OCI-LY7 (cell line): Measurements from ENCODE around the gene TMEM213. TPM values are rescaled to one million over a fixed set of nuclear protein-coding genes. Genes with fewer than 3 reads are reported as not detected.

Experiments
- BruUV-seq: library from RNA; stranded (reverse); fragments of 400-500 nt; replicated peaks from 2 replicates; lab custom pipeline; 2021; lab: Mats Ljungman, UMichigan
- CTCF ChIA-PET: fragments of 300-600 bp; sonication (Branson Sonifier 250); formaldehyde crosslinking; loops from one replicate; lab custom pipeline; 2022; ENCODE audit warnings: antibody characterized with exemption; ENCODE audit not compliant: unreplicated experiment; lab: Charles Lee
- POLR2A ChIA-PET: fragments of 300-600 bp; sonication (Branson Sonifier 250); formaldehyde crosslinking; loops from one replicate; lab custom pipeline; 2022; ENCODE audit warnings: antibody characterized with exemption; lab: Charles Lee
- DNase-seq: peaks from one replicate; pipeline ENCODE4 v3.0.0-alpha.2; 2015; ENCODE audit warnings: low spot score
- H2AFZ ChIP-seq: fragments of 200-600 bp; sonication (generic), shearing (Covaris generic); 2 replicates; pipeline ENCODE4 v1.6.1; 2014; ENCODE audit warnings: mild to moderate bottlenecking, antibody characterized with exemption, low read length, moderate library complexity
- H3K27ac ChIP-seq: fragments of 200-600 bp; sonication (generic); 2 replicates; pipeline ENCODE4 v1.5.1; 2014; ENCODE audit warnings: mixed run types, low read depth, mild to moderate bottlenecking, moderate library complexity, low read length, inconsistent platforms; ENCODE audit not compliant: poor library complexity, severe bottlenecking
- H3K36me3 ChIP-seq: fragments of 200-600 bp; sonication (generic); 2 replicates; pipeline ENCODE4 v1.6.1; 2014; ENCODE audit warnings: mild to moderate bottlenecking, antibody characterized with exemption, low read length, moderate library complexity, mixed read lengths; ENCODE audit not compliant: insufficient read depth
- H3K4me1 ChIP-seq: fragments of 200-600 bp; sonication (generic); 2 replicates; pipeline ENCODE4 v1.5.1; 2014; ENCODE audit warnings: mild to moderate bottlenecking, low read length; ENCODE audit not compliant: insufficient read depth, poor library complexity, severe bottlenecking
- H3K4me2 ChIP-seq: fragments of 200-600 bp; sonication (generic); 2 replicates; pipeline ENCODE4 v1.6.1; 2014; ENCODE audit warnings: mild to moderate bottlenecking, low read length
- H3K4me3 ChIP-seq: fragments of 200-600 bp; sonication (generic); 2 replicates; pipeline ENCODE4 v1.5.1; 2014; ENCODE audit warnings: mild to moderate bottlenecking, low read depth, low read length; ENCODE audit not compliant: poor library complexity, severe bottlenecking
- H3K79me2 ChIP-seq: fragments of 200-600 bp; sonication (generic); 2 replicates; pipeline ENCODE4 v1.6.1; 2016; ENCODE audit warnings: low read depth, mild to moderate bottlenecking, low read length, moderate library complexity, mixed read lengths; ENCODE audit not compliant: insufficient read depth
- H3K9me2 ChIP-seq: fragments of 200-600 bp; sonication (generic); 2 replicates; pipeline ENCODE4 v1.6.1; 2016; ENCODE audit warnings: mild to moderate bottlenecking, low read length, mixed read lengths; ENCODE audit not compliant: insufficient read depth
- H3K9me3 ChIP-seq: fragments of 200-600 bp; sonication (generic); 2 replicates; pipeline ENCODE4 v1.6.1; 2014; ENCODE audit warnings: mild to moderate bottlenecking, mixed run types, low read length, mixed read lengths
- H4K20me1 ChIP-seq: fragments of 200-600 bp; sonication (generic); 2 replicates; pipeline ENCODE4 v1.6.1; 2014; ENCODE audit warnings: mild to moderate bottlenecking, antibody characterized with exemption, low read length, moderate library complexity, mixed read lengths; ENCODE audit not compliant: insufficient read depth
- EZH2phosphoT487 ChIP-seq: fragments of 200-600 bp; sonication (generic); IDR thresholded peaks from 2 replicates; pipeline ENCODE4 v1.6.1; 2018; ENCODE audit warnings: low read depth, borderline replicate concordance, mild to moderate bottlenecking, mixed run types, antibody characterized with exemption, low read length, moderate library complexity, mixed read lengths
- intact Hi-C: fragments of 100-400 bp; cut with micrococcal nuclease; formaldehyde crosslinking; loops from one replicate; pipeline ENCODE4 v1.10.0; 2022; ENCODE audit not compliant: unreplicated experiment
- total RNA-seq, 2 experiments: library from RNA; depleted of rRNA in 1 of 2; stranded (reverse); fragments of >200 nt in 1 of 2; shearing (Covaris generic) in 1 of 2; gene quantifications; 2 replicates each; pipeline ENCODE4 v1.2.3, GENCODE V29; 2014 to 2022
- TF ChIP-seq, protein P1 (sequence below): fragments of 200-600 bp; sonication (generic); conservative IDR thresholded peaks from 2 replicates; pipeline ENCODE4 v1.5.1; 2014; ENCODE audit warnings: mild to moderate bottlenecking, antibody characterized with exemption, low read length, moderate library complexity, mixed read lengths

Gene TMEM213
- total RNA-seq, 2 experiments from 2014 or later = not detected

- Histone ChIP-seq H3K27ac (no peak overlapping the region), H2AFZ (no peak overlapping the region), H3K9me3 (no peaks in the 10 kb centered on the region), H3K79me2 (no peaks in the 10 kb centered on the region), H3K4me2 (no peak overlapping the region), H3K4me3 (no peak overlapping the region), H4K20me1 (no peaks in the 10 kb centered on the region), H3K36me3 (no peaks in the 10 kb centered on the region), H3K4me1 (no peaks in the 10 kb centered on the region), H3K9me2 (no peaks in the 10 kb centered on the region)
- no peak for DNase-seq
- ChIA-PET CTCF (no interaction called here), POLR2A (no interaction called here)
- no TSS peak for BruUV-seq
- intact Hi-C loops = no loop called here
- TF ChIP-seq, protein P1, sequence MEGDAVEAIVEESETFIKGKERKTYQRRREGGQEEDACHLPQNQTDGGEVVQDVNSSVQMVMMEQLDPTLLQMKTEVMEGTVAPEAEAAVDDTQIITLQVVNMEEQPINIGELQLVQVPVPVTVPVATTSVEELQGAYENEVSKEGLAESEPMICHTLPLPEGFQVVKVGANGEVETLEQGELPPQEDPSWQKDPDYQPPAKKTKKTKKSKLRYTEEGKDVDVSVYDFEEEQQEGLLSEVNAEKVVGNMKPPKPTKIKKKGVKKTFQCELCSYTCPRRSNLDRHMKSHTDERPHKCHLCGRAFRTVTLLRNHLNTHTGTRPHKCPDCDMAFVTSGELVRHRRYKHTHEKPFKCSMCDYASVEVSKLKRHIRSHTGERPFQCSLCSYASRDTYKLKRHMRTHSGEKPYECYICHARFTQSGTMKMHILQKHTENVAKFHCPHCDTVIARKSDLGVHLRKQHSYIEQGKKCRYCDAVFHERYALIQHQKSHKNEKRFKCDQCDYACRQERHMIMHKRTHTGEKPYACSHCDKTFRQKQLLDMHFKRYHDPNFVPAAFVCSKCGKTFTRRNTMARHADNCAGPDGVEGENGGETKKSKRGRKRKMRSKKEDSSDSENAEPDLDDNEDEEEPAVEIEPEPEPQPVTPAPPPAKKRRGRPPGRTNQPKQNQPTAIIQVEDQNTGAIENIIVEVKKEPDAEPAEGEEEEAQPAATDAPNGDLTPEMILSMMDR = no peak
- TF ChIP-seq EZH2phosphoT487 = no peak
Observed at GRCh38 chr7:138861051-138861450, 63.3 kb downstream of the TMEM213 start.

DNA sequence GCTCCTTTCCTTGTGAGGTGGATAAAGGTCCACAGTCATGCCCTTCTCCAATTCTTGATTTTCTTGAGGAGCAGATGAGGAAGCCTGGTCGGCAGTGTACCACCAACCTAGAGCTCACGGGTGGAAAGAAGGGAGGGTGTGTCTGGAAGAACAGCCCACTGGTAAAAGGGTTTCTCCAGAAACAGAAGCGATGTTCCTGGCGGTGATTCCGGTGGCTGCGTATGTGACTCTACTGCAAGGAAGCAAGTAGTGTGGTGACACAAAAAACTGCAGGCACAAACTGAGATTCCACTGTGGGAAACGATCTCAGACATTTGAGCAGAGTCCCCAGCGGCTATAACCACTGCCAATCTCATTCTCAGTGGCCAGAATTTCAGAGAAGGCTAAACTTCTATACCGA is 66.1 kb downstream of the TMEM213 start:
- H3K9me3 ChIP-seq = no peaks in the 10 kb centered on the region
- no peak overlapping the region for H2AFZ ChIP-seq
- no TSS peak for BruUV-seq
- no peak for TF ChIP-seq EZH2phosphoT487
- TF ChIP-seq, protein P1 = no peak
- no peak for DNase-seq
- no peaks in the 10 kb centered on the region for H4K20me1 ChIP-seq
- H3K4me3 ChIP-seq = no peak overlapping the region
- H3K79me2 ChIP-seq = no peaks in the 10 kb centered on the region
- no peaks in the 10 kb centered on the region for H3K36me3 ChIP-seq
- H3K27ac ChIP-seq = no peak overlapping the region
- no peaks in the 10 kb centered on the region for H3K9me2 ChIP-seq
- intact Hi-C loops = no loop called here
- H3K4me2 ChIP-seq = no peak overlapping the region
- no peaks in the 10 kb centered on the region for H3K4me1 ChIP-seq
- CTCF ChIA-PET = no interaction called here
- POLR2A ChIA-PET = no interaction called here

DNA sequence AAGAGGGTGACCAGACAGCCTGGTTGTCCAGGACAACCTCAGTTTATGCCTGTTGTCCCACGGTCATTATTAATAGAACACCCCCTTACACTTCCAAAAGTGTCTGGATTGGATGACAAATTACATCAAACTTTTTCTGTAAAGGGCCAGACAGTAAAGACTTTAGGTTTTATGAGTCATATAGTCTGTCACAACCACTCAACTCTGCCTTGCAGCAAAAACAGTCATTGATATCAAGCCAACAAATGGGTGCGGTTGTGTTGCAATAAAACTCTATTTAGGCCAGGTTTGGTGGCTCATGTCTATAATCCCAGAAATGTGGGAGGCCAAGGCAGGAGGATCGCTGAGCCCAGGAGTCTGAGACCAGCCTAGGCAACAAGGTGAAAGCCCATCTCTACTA is 66.9 kb downstream of the TMEM213 start:
- intact Hi-C loops = loop anchor here (5.0 kb wide), 1 partner anchor 127 kb away; no protein-coding TSS in a partner anchor
- POLR2A ChIA-PET = no interaction called here

More for the DNA sequence above, 66.9 kb downstream of the TMEM213 start:
- CTCF ChIA-PET = no interaction called here
- no TSS peak for BruUV-seq
- Histone ChIP-seq H2AFZ (no peak overlapping the region), H3K4me3 (no peak overlapping the region), H3K4me1 (no peaks in the 10 kb centered on the region), H4K20me1 (no peaks in the 10 kb centered on the region), H3K4me2 (no peak overlapping the region), H3K9me2 (no peaks in the 10 kb centered on the region), H3K36me3 (no peaks in the 10 kb centered on the region), H3K9me3 (no peaks in the 10 kb centered on the region), H3K27ac (no peak overlapping the region), H3K79me2 (no peaks in the 10 kb centered on the region)
- no peak for DNase-seq
- TF ChIP-seq EZH2phosphoT487 = no peak
- TF ChIP-seq, protein P1 = no peak
